ENCODE data around the gene ARID3B. TPM values are rescaled to one million over a fixed set of nuclear protein-coding genes. Genes with fewer than 3 reads are reported as not detected.
A peak's percentile ranks its signal among the peaks of the same experiment; 100 is the strongest.

ARID3B gene
- total RNA-seq, 1 experiment from 2014 or later, result 101 TPM

GRCh38 chr15:74643665-74644204 is 102.7 kb downstream of the ARID3B start:
- H3K18ac ChIP-seq (ENCODE audit: insufficient read length, low read depth, low read length), result no peak overlapping the region
- no CpG with 5 or more reads among the region's 2 CpGs for WGBS (ENCODE audit: extremely low coverage, insufficient read length, low lambda C conversion rate)
- H2BK15ac ChIP-seq (ENCODE audit: low read depth, low read length), result no peak overlapping the region
- Mint-ChIP-seq H3K4me3 (peak overlapping the region in 1 of 2 experiments; percentile 33; a peak in 2 of 5 replicates), H3K4me1 (peaks cover 23 to 27% of the 10 kb centered on the region in 2 experiments), H3K9me3 (no peaks in the 10 kb centered on the region), H3K27ac (peak overlapping the region; percentile 20 to 91 (median 86); a peak in 5 of 7 replicates), H3K36me3 (ENCODE audit: insufficient read depth in 1 of 3, low read depth in 3 of 3) (peaks cover 2 to 23% (median 19%) of the 10 kb centered on the region in 3 experiments; a peak in 5 of 7 replicates), H3K27me3 (ENCODE audit: low read depth) (no peaks in the 10 kb centered on the region)
- no peak overlapping the region for H4K5ac ChIP-seq (ENCODE audit: insufficient read length, low read depth, low read length)
- H3K27me3 ChIP-seq (ENCODE audit: insufficient read depth, low read length), result no peaks in the 10 kb centered on the region
- H2BK12ac ChIP-seq (ENCODE audit: insufficient read length, low read depth, low read length), result no peak overlapping the region
- no peak overlapping the region for H3K27ac ChIP-seq (ENCODE audit: insufficient read length, low read depth, low read length)
- H2BK5ac ChIP-seq (ENCODE audit: insufficient read length, low read length), result no peak overlapping the region
- H3K79me2 ChIP-seq (ENCODE audit: insufficient read depth, low read length), result no peaks in the 10 kb centered on the region; the same call in 1 of the 2 replicates
- no peaks in the 10 kb centered on the region for H4K20me1 ChIP-seq (ENCODE audit: control insufficient read depth, insufficient read depth, insufficient read length)
- H3K79me1 ChIP-seq (ENCODE audit: insufficient read depth, low read depth, low read length, poor library complexity, severe bottlenecking), result peaks cover 3% of the 10 kb centered on the region
- TF ChIP-seq CTCF (conservative IDR thresholded peaks at IDR 0.05), result no peak
- H2AK5ac ChIP-seq (ENCODE audit: insufficient read length, low read length), result no peak overlapping the region
- H4K91ac ChIP-seq (ENCODE audit: insufficient read length, low read depth, low read length), result no peak overlapping the region
- H3K23me2 ChIP-seq (ENCODE audit: insufficient read length, low read depth, low read length, poor library complexity, severe bottlenecking), result no peaks in the 10 kb centered on the region
- H3T11ph ChIP-seq (ENCODE audit: low read length), result no peak overlapping the region
- H4K8ac ChIP-seq (replicated peaks; ENCODE audit: insufficient read length, low read depth, low read length), result no peak overlapping the region
- H3K56ac ChIP-seq (ENCODE audit: insufficient read length, low read depth, low read length), result no peak overlapping the region
- H2AFZ ChIP-seq (ENCODE audit: low read length), result no peak overlapping the region
- no peak overlapping the region for H3K4ac ChIP-seq (ENCODE audit: low read depth, low read length)
- no peak overlapping the region for H3K4me2 ChIP-seq (ENCODE audit: insufficient read depth, insufficient read length, low read length)
- no peak overlapping the region for H3K9ac ChIP-seq (ENCODE audit: extremely low read depth, insufficient read length, low read length)
- peaks cover 11% of the 10 kb centered on the region for H3K4me1 ChIP-seq (ENCODE audit: insufficient read depth, low read length)
- H3K23ac ChIP-seq (ENCODE audit: insufficient read length, low read depth, low read length), result no peak overlapping the region
- DNase-seq, result no peak
- H2BK120ac ChIP-seq (ENCODE audit: low read depth, low read length, poor library complexity, severe bottlenecking), result no peak overlapping the region
- H2BK20ac ChIP-seq (ENCODE audit: low read depth, low read length, poor library complexity, severe bottlenecking), result no peak overlapping the region
- no peaks in the 10 kb centered on the region for H3K9me3 ChIP-seq (ENCODE audit: control insufficient read depth, low read depth, low read length)
- no peak overlapping the region; the same call in 1 of the 2 replicates for H3K14ac ChIP-seq (ENCODE audit: insufficient read depth, low read length)
